Measurements from ENCODE around the gene GOLGA7B.

The GOLGA7B gene

GRCh38 chr10:97889461-97890265 lies 40.0 kb downstream of the GOLGA7B start:
- no peak for DNase-seq (ENCODE audit: low spot score)
- TF ChIP-seq, protein P1, sequence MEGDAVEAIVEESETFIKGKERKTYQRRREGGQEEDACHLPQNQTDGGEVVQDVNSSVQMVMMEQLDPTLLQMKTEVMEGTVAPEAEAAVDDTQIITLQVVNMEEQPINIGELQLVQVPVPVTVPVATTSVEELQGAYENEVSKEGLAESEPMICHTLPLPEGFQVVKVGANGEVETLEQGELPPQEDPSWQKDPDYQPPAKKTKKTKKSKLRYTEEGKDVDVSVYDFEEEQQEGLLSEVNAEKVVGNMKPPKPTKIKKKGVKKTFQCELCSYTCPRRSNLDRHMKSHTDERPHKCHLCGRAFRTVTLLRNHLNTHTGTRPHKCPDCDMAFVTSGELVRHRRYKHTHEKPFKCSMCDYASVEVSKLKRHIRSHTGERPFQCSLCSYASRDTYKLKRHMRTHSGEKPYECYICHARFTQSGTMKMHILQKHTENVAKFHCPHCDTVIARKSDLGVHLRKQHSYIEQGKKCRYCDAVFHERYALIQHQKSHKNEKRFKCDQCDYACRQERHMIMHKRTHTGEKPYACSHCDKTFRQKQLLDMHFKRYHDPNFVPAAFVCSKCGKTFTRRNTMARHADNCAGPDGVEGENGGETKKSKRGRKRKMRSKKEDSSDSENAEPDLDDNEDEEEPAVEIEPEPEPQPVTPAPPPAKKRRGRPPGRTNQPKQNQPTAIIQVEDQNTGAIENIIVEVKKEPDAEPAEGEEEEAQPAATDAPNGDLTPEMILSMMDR (IDR thresholded peaks at IDR 0.05; ENCODE audit: extremely low read depth, insufficient read depth, missing control alignments) = no peak
- in situ Hi-C loops (cut with MboI; ENCODE audit: low pct_unique_long_range_greater_than_20kb, low sequenced_read_pairs, unreplicated experiment) = no loop called here

DNA sequence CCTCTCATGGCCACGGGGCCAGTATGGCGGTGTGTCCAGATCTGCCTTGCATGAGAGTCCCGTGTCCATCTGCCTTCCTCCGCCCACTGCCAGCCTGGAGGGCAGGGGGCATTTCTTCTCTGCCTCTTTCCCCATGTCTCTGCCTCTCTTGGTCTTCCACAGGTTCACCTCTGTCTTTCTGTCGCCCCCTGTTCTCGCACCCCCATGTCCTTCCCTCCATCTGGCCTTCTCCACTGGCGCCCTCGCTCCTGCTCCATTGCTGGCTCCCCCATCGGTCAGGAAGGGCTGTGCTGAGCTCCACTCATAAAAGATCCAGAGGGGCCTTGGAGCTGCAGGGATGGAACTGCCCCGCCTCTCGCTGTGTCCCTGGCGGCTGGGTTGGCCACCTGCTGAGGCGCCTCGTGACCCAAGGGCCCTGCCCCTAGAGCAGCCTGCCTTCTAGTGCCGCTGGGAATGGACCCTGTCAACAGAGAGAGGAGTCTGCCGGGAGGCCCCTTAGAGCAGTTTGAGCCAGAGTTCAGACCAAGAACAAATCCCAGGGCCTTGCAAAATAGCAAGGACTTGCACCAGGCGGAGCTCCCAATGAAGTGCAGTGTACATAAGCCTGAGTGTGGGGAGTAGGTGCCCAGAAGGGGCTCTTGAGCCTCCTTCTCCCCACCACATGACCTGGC lies 42.0 kb downstream of the GOLGA7B start:
- in situ Hi-C loops (cut with MboI; ENCODE audit: low pct_unique_long_range_greater_than_20kb, low sequenced_read_pairs, unreplicated experiment) = no loop called here
- no peak for DNase-seq (ENCODE audit: low spot score)
- TF ChIP-seq, protein P1 (IDR thresholded peaks at IDR 0.05; ENCODE audit: extremely low read depth, insufficient read depth, missing control alignments) = no peak

GRCh38 chr10:97892506-97892905 lies 42.9 kb downstream of the GOLGA7B start:
- TF ChIP-seq, protein P1 (IDR thresholded peaks at IDR 0.05; ENCODE audit: extremely low read depth, insufficient read depth, missing control alignments) = no peak
- no peak for DNase-seq (ENCODE audit: low spot score)
- in situ Hi-C loops (cut with MboI; ENCODE audit: low pct_unique_long_range_greater_than_20kb, low sequenced_read_pairs, unreplicated experiment) = no loop called here

DNA sequence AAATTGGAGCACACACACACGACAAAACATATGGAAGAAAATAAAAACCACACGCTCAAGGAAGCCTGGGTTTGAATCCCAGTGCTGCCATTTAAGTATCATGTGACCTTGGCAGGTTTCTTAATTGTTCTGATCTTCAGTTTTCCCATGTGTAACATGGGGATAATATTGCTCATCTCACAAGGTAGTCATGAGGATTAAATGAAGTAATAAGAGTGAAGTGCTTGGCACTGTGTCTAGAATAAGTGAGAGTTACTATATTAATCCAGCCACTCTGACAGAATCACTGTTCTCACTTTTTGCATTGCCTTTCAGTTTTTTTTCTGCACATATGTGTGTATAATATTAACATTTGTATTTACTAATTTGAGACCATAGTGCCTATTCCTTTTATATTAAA lies 43.3 kb downstream of the GOLGA7B start:
- TF ChIP-seq, protein P1 (IDR thresholded peaks at IDR 0.05; ENCODE audit: extremely low read depth, insufficient read depth, missing control alignments) = no peak
- in situ Hi-C loops (cut with MboI; ENCODE audit: low pct_unique_long_range_greater_than_20kb, low sequenced_read_pairs, unreplicated experiment) = no loop called here

DNA sequence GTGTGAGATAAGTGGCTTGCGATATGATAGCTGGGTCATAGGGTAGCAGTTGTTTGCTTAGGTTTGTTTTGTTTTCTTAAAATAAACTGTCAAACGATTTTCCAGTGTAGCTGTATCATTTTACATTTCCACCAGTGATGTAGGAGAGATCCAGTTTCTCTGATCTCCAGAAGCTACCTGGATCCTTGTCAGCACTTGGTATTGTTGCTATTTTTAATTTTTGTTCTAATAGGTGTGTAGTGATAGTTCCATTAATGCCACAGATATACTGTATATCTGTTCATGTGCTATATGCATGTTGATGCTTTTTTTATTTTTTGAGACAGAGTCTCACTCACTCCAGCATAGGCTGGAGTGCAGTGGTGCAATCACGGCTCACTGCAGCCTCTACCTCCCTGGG lies 44.4 kb downstream of the GOLGA7B start:
- in situ Hi-C loops (cut with MboI; ENCODE audit: low pct_unique_long_range_greater_than_20kb, low sequenced_read_pairs, unreplicated experiment) = no loop called here
- no peak for DNase-seq (ENCODE audit: low spot score)
- TF ChIP-seq, protein P1 (IDR thresholded peaks at IDR 0.05; ENCODE audit: extremely low read depth, insufficient read depth, missing control alignments) = no peak

More for the DNA sequence above, 43.3 kb downstream of the GOLGA7B start:
- no peak for DNase-seq (ENCODE audit: low spot score)

DNA sequence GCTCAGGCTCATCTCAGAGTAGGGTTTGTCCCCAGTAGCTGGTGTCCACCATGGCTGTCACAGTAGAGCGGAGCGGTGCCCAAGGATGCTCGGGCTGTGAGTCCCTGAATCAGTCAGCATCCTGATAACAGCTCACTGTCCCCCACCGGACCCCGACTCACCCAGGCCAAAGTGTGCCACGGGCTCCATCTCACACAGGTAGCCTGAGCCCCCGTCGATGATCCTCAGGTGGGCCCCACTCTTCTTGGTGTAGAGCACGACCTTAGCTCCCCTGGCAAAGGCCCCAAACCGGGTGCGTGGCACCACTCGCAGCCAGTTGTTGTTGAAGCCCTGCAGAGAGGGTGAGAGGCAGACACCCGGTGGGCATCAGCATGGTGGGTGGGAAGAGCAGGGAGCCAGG lies 45.4 kb downstream of the GOLGA7B start:
- in situ Hi-C loops (cut with MboI; ENCODE audit: low pct_unique_long_range_greater_than_20kb, low sequenced_read_pairs, unreplicated experiment) = no loop called here
- no peak for DNase-seq (ENCODE audit: low spot score)
- TF ChIP-seq, protein P1 (IDR thresholded peaks at IDR 0.05; ENCODE audit: extremely low read depth, insufficient read depth, missing control alignments) = no peak
